Stimulated activated CD8-positive, alpha-beta memory T cell treated with anti-CD3 and anti-CD28 coated beads, Interleukin-12 subunit alpha, Interleukin-12 subunit beta, amount 100 ng/mL, for 24 hours (primary cell): ENCODE data around the gene TIMM23.

Experiments used
- DNase-seq: peaks from one replicate; pipeline ENCODE4 v3.0.0-alpha.2; 2020; ENCODE audit errors: extremely low read depth

The TIMM23 gene

DNA sequence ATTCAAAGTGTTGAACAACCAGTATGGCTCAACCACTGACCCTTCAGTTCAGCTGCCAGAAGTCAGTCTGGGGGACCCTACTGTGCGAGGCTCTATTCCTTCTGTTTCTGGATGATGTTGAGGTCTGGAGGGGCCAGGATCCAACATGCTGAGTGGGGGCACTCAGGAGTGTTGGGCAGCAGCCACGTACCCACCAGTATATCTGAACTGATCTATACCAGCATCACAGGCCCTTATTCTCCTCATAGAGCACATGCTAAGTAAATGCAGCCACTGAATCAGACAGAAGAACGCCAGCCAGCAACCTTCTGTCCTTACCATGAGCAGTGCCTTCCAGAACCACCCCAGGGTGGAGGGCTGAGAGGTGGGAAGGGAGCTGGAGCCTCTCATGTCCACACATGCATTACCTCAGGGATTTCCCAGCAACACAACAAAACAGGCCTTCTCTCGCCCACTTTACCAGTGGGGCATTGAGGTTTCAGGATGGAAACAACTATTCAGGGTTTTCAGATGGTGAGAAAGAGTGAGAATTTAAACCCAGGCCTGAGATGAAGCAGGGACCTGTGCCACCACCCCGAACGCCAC is 80.6 kb downstream of the TIMM23 start:
- DNase-seq: no peak
